ENCODE data around the gene CHADL. TPM values are rescaled to one million over a fixed set of nuclear protein-coding genes. Genes with fewer than 3 reads are reported as not detected.

Gene CHADL
- polyA plus RNA-seq, 1 donor: 2.4 TPM

DNA sequence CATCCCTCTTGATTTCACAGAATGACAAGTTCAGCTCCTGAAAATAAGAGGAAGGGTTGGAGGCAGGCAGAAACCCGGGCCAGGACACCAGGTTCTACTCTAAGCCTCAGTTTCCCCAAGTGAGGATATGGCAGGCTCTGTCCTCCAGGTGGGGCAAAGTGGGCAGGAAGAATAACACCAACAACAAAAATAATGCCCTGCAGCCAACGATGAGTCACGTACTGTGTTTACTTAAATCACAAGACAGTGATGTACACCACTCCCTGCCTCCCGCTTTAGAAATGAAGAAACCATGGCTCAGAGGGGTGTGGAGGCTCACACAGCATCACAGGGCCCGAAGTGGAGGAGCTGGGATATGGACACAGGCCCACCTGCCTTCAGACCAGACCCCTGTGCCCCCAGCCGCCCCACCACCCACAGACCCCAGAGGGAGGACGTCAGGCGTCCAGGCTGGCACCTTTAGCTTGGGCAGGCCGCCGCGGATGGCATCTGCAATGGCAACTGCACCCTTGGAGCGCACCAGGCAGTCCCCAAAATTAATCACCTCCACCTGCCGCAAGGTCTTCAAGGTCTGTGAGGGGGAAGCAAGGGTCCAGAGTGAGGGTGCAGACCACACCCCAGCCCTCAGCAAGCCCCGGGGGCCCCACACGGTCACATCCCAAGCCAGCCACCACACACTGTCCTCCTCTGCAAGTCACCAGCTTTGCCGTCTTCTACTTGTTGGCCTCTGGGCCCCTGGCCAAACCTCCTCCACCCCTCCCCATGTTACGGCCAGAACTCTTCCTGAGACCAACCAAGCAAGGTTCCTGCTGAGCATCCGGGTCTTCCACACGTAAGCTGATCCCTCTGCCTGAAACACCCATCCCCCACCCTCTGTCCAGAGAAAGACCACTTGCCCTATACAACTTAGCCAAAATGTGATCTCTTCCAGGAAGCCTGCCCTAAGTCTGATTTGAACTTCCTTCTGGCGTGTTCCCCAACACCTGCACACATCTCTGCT, 15.8 kb upstream of the CHADL start:
- no peaks in the 10 kb centered on the region for H3K9me3 ChIP-seq (ENCODE audit: control insufficient read depth, low read depth, low read length)
- no peaks in the 10 kb centered on the region for H3K27me3 ChIP-seq (ENCODE audit: control insufficient read depth, insufficient read depth, low read length)
- H3K36me3 ChIP-seq (ENCODE audit: control insufficient read depth, insufficient read depth, low read length): peaks cover 85% of the 10 kb centered on the region
- H3K27ac ChIP-seq (ENCODE audit: low read length): no peak overlapping the region
- DNase-seq: no peak
- WGBS (ENCODE audit: insufficient coverage, low lambda C conversion rate): no CpG with 5 or more reads among the region's 20 CpGs
- no peaks in the 10 kb centered on the region for H3K4me1 ChIP-seq (ENCODE audit: control insufficient read depth, insufficient read depth, low read length)
- no peak overlapping the region for H3K4me3 ChIP-seq (ENCODE audit: low read length)

DNA sequence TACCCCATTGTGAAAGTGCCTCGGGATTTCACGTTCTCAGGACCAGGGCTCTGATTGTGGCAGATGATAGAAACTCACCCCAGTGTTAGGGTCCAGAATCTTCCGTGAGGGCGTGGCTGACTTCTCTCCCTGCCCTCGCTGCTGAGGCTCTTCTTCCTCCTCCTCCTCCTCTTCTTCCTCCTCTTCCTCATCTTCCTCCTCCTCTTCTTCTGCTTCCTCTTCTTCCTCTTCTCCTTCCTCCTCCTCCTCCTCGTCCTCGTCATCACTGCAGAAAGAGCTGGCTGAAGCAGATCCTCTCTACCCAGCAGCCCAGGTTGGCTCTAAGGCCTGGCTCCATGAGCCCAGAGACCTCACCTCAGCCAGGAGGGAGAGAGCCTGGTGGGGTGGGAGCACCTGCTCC, 13.5 kb upstream of the CHADL start:
- Histone ChIP-seq H3K36me3 (ENCODE audit: control insufficient read depth, insufficient read depth, low read length) (peaks cover 89% of the 10 kb centered on the region), H3K9me3 (ENCODE audit: control insufficient read depth, low read depth, low read length) (no peaks in the 10 kb centered on the region), H3K27ac (ENCODE audit: low read length) (no peak overlapping the region), H3K4me1 (ENCODE audit: control insufficient read depth, insufficient read depth, low read length) (no peaks in the 10 kb centered on the region), H3K27me3 (ENCODE audit: control insufficient read depth, insufficient read depth, low read length) (no peaks in the 10 kb centered on the region), H3K4me3 (ENCODE audit: low read length) (no peak overlapping the region)
- no peak for DNase-seq
- 83% methylated on average over 3 of the region's 7 CpGs for WGBS (ENCODE audit: insufficient coverage, low lambda C conversion rate)

DNA sequence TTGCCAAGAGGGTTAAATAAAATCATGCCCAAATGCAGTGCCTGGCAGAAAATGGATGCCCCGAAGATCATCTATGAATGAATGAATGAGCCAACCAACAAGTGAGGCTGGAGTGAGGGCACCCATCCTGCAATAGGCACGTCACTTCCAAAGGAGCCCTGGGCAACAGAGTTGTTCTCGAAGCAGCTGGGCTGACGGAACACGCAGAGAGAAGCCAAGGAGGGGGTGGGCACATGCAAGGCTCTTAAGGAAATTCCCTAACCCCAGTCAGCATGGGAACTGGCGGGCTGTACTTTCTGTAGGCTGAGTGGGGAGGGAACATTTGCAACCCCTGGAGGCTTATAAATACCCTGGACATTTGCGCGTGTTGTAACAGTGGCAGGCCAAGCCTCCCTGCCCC, 11.6 kb upstream of the CHADL start:
- Histone ChIP-seq H3K4me3 (ENCODE audit: low read length) (no peak overlapping the region), H3K36me3 (ENCODE audit: control insufficient read depth, insufficient read depth, low read length) (peaks cover 89% of the 10 kb centered on the region), H3K4me1 (ENCODE audit: control insufficient read depth, insufficient read depth, low read length) (no peaks in the 10 kb centered on the region), H3K27ac (ENCODE audit: low read length) (no peak overlapping the region), H3K9me3 (ENCODE audit: control insufficient read depth, low read depth, low read length) (no peaks in the 10 kb centered on the region), H3K27me3 (ENCODE audit: control insufficient read depth, insufficient read depth, low read length) (no peaks in the 10 kb centered on the region)
- WGBS (ENCODE audit: insufficient coverage, low lambda C conversion rate): no CpG with 5 or more reads among the region's 8 CpGs
- no peak for DNase-seq

DNA sequence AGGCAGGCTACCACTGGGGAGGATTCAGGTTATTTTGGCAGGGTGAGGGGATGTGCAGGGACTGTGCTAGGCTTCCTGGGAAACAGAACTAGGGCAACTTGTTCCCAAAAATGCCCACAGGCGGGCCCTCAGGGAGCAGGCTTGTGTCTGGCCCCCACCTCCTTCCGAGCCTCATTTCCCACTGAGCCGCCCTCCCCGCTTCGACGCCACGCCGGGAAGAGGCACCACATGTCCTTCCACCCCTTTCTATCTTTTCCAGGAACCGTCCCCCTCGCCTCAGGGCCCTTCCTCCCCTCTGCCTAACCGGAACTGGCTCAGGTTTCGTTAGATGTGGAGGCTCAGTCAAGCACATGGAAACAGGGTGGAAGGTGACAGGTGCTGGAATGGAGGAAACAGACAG, 9.4 kb upstream of the CHADL start:
- no peaks in the 10 kb centered on the region for H3K4me1 ChIP-seq (ENCODE audit: control insufficient read depth, insufficient read depth, low read length)
- H3K27me3 ChIP-seq (ENCODE audit: control insufficient read depth, insufficient read depth, low read length): no peaks in the 10 kb centered on the region
- WGBS (ENCODE audit: insufficient coverage, low lambda C conversion rate): no CpG with 5 or more reads among the region's 12 CpGs
- no peak overlapping the region for H3K4me3 ChIP-seq (ENCODE audit: low read length)
- H3K36me3 ChIP-seq (ENCODE audit: control insufficient read depth, insufficient read depth, low read length): peaks cover 88% of the 10 kb centered on the region
- H3K9me3 ChIP-seq (ENCODE audit: control insufficient read depth, low read depth, low read length): no peaks in the 10 kb centered on the region
- H3K27ac ChIP-seq (ENCODE audit: low read length): no peak overlapping the region
- DNase-seq: no peak

DNA sequence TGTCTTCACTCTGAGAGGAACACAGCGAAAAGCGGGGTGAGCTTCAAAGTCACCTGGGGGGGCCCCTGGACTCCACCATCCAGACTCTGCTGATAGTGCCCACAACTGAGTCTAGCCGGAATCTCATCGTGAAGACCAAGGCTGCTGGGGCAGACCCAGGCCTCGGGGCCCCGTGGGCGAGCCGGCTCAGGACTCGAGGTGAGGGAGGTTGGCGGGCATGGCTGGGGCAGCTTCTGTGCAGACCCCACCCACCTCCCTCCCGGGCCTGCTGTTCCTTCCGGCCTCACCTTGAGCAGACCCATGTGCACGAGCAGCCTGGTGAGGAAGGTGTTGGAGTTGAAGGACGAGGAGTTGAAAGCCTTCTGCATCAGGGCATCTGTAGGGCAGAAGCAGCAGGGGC, 8.7 kb upstream of the CHADL start:
- DNase-seq: no peak
- Histone ChIP-seq H3K4me1 (ENCODE audit: control insufficient read depth, insufficient read depth, low read length) (no peaks in the 10 kb centered on the region), H3K36me3 (ENCODE audit: control insufficient read depth, insufficient read depth, low read length) (peaks cover 84% of the 10 kb centered on the region), H3K4me3 (ENCODE audit: low read length) (no peak overlapping the region), H3K27ac (ENCODE audit: low read length) (no peak overlapping the region), H3K9me3 (ENCODE audit: control insufficient read depth, low read depth, low read length) (no peaks in the 10 kb centered on the region), H3K27me3 (ENCODE audit: control insufficient read depth, insufficient read depth, low read length) (no peaks in the 10 kb centered on the region)
- no CpG with 5 or more reads among the region's 14 CpGs for WGBS (ENCODE audit: insufficient coverage, low lambda C conversion rate)

DNA sequence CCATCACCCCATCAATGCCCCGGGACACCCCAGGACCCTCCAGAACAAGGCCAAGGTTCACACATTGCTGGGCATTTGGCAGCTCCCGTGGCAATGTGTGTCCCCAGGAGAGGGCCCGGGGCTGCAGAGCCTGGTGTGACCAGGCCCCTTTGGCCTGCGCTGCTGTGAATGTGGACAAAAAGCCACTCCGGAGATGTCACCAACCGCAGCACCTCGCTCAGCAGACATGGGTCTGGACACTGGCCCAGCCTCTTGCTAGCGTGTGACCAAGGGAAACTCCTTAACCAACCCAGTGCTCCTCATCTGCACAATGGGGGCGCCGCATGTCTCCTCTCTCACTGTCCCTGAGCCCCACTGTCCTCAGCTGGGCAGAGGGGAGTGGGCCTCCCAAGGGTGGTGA, 8.0 kb upstream of the CHADL start:
- Histone ChIP-seq H3K9me3 (ENCODE audit: control insufficient read depth, low read depth, low read length) (no peaks in the 10 kb centered on the region), H3K4me3 (ENCODE audit: low read length) (no peak overlapping the region), H3K27me3 (ENCODE audit: control insufficient read depth, insufficient read depth, low read length) (no peaks in the 10 kb centered on the region), H3K4me1 (ENCODE audit: control insufficient read depth, insufficient read depth, low read length) (no peaks in the 10 kb centered on the region), H3K27ac (ENCODE audit: low read length) (no peak overlapping the region), H3K36me3 (ENCODE audit: control insufficient read depth, insufficient read depth, low read length) (peaks cover 79% of the 10 kb centered on the region)
- no peak for DNase-seq
- no CpG with 5 or more reads among the region's 10 CpGs for WGBS (ENCODE audit: insufficient coverage, low lambda C conversion rate)

DNA sequence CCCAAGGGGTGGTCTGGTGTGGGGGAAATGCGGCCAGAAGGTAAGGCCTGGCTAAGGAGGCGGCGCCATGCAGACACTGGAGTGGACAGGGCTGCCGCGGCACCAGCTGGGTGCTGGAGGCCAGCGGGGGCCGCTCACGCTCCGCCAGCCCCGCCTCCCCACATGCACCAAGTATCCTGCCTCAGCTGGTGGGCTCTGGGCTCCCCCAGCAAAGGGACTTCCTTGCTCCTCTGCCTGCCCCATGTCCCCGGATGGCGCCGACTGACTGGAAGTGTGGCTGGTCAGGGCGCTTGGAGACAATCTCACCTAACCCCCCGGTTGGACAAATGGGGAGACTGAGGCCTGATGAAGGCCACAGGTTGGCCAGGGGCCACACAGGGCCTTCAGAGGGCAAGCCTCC, 7.6 kb upstream of the CHADL start:
- Histone ChIP-seq H3K36me3 (ENCODE audit: control insufficient read depth, insufficient read depth, low read length) (peaks cover 77% of the 10 kb centered on the region), H3K4me3 (ENCODE audit: low read length) (no peak overlapping the region), H3K9me3 (ENCODE audit: control insufficient read depth, low read depth, low read length) (no peaks in the 10 kb centered on the region), H3K27ac (ENCODE audit: low read length) (no peak overlapping the region), H3K4me1 (ENCODE audit: control insufficient read depth, insufficient read depth, low read length) (no peaks in the 10 kb centered on the region), H3K27me3 (ENCODE audit: control insufficient read depth, insufficient read depth, low read length) (no peaks in the 10 kb centered on the region)
- no CpG with 5 or more reads among the region's 15 CpGs for WGBS (ENCODE audit: insufficient coverage, low lambda C conversion rate)
- no peak for DNase-seq

DNA sequence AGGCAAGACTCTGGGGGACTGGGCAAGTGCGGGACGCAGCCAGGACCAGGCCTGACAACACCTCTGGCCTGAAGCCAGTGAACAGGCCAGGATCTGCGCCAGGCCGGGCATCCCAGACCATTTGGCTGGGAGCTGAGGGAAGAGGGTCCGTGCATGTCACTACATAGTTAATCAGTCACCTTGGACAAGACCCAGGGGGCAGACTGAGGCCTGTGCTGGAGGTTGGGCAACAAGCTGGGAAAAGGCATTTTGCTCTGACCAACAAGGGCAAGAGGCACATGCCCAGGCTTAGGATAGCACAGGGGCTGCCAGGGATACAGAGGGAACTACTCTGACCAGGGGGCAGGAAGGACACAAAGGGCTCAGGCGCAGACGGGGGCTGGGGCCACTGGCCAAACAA, 7.0 kb upstream of the CHADL start:
- H3K36me3 ChIP-seq (ENCODE audit: control insufficient read depth, insufficient read depth, low read length): peaks cover 71% of the 10 kb centered on the region
- no peak for DNase-seq

DNA sequence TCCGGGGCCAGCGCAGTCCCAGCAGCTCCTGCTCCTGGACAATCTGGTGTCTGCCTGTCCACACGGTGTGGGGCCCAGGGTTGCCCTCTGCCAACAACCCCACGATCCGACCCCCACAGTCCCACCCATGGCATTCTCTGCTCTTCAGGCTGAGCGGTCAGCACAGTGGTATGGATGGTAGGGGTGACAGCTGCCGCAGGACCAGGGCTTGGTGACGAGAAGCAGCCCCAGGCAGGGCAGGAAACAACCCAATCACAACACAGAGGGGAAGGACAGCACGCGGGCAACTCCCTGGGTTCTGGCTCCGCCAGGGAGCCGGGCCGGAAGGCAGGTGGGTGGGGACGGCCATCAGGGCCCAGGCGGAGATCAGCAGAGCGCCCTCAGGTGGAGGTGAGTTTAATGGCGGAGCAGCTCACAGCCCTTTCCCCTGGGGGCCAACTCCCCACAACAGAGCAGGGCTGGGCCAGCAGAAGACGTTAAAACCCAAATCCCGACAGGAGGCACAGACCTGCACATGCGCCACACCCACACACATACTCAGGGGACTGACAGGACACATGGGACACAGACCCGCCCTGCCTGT, 5.3 kb upstream of the CHADL start:
- Histone ChIP-seq H3K27ac (ENCODE audit: low read length) (no peak overlapping the region), H3K4me3 (ENCODE audit: low read length) (no peak overlapping the region), H3K27me3 (ENCODE audit: control insufficient read depth, insufficient read depth, low read length) (no peaks in the 10 kb centered on the region), H3K9me3 (ENCODE audit: control insufficient read depth, low read depth, low read length) (no peaks in the 10 kb centered on the region), H3K36me3 (ENCODE audit: control insufficient read depth, insufficient read depth, low read length) (peaks cover 56% of the 10 kb centered on the region), H3K4me1 (ENCODE audit: control insufficient read depth, insufficient read depth, low read length) (no peaks in the 10 kb centered on the region)
- no CpG with 5 or more reads among the region's 21 CpGs for WGBS (ENCODE audit: insufficient coverage, low lambda C conversion rate)
- DNase-seq: no peak

More for the DNA sequence above, 7.0 kb upstream of the CHADL start:
- WGBS (ENCODE audit: insufficient coverage, low lambda C conversion rate): no CpG with 5 or more reads among the region's 7 CpGs
- no peak overlapping the region for H3K4me3 ChIP-seq (ENCODE audit: low read length)
- H3K27me3 ChIP-seq (ENCODE audit: control insufficient read depth, insufficient read depth, low read length): no peaks in the 10 kb centered on the region
- H3K9me3 ChIP-seq (ENCODE audit: control insufficient read depth, low read depth, low read length): no peaks in the 10 kb centered on the region
- H3K27ac ChIP-seq (ENCODE audit: low read length): no peak overlapping the region
- H3K4me1 ChIP-seq (ENCODE audit: control insufficient read depth, insufficient read depth, low read length): no peaks in the 10 kb centered on the region

DNA sequence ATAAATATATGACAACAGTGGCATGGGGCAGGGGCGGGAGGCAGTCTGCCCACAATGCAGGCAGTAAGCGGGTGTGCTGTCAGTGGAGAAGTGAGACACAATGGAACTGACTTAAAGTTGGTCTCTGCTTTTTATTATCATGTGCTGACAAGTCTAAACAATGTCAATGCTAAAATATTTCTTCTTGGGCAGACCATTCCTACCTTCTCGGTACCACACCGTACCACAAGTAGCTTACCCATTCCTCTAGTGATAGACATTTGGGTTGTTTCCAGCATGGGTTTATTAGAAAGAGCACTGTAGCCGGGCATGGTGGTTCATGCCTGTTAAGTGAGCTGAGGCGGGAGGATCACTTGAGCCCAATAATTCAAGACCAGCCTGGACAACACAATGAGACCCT, 2.6 kb upstream of the CHADL start:
- DNase-seq: no peak
- Histone ChIP-seq H3K27me3 (ENCODE audit: control insufficient read depth, insufficient read depth, low read length) (no peaks in the 10 kb centered on the region), H3K36me3 (ENCODE audit: control insufficient read depth, insufficient read depth, low read length) (peaks cover 30% of the 10 kb centered on the region), H3K4me1 (ENCODE audit: control insufficient read depth, insufficient read depth, low read length) (no peaks in the 10 kb centered on the region), H3K27ac (ENCODE audit: low read length) (no peak overlapping the region), H3K4me3 (ENCODE audit: low read length) (no peak overlapping the region), H3K9me3 (ENCODE audit: control insufficient read depth, low read depth, low read length) (no peaks in the 10 kb centered on the region)
- no CpG with 5 or more reads among the region's 6 CpGs for WGBS (ENCODE audit: insufficient coverage, low lambda C conversion rate)
